Fibroblast of mammary gland (primary cell): Measurements from ENCODE around the gene MACF1.
A peak's percentile ranks its signal among the peaks of the same experiment; 100 is the strongest.

Experiments
- DNase-seq: peaks from one replicate; pipeline ENCODE4 v3.0.0-alpha.2; 2010; ENCODE audit warnings: low read depth
- H3K4me3 ChIP-seq: 2 replicates; pipeline ENCODE4 v1.5.1; 2011; ENCODE audit warnings: low read depth, mild to moderate bottlenecking, low read length, moderate library complexity; ENCODE audit not compliant: control insufficient read depth
- TF ChIP-seq, protein P1 (sequence below): conservative IDR thresholded peaks from 2 replicates; pipeline ENCODE4 v1.5.1; 2011; ENCODE audit warnings: low read depth, low read length, inconsistent platforms; ENCODE audit not compliant: control insufficient read depth, insufficient read depth

The MACF1 gene

DNA sequence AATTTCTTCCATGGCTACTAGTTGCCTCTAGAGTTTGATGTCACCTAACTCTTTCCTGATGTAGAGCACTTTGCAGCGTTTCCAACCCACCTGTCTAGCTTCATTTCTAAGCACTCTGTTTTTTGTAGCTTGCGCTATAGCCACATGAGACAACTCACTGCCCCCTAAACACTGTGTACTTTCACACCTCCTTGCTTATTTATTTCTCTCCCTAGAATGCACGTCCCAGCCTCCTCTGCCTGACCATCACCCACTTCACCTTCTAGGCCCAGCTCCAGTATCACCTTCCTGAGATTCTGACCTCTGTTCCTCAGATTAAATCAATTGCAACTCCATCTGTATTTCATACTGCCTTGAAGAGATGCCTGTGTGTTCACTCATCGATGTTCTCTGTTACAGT lies 32.5 kb downstream of the MACF1 start:
- no peak overlapping the region for H3K4me3 ChIP-seq
- no peak for DNase-seq
- TF ChIP-seq, protein P1, sequence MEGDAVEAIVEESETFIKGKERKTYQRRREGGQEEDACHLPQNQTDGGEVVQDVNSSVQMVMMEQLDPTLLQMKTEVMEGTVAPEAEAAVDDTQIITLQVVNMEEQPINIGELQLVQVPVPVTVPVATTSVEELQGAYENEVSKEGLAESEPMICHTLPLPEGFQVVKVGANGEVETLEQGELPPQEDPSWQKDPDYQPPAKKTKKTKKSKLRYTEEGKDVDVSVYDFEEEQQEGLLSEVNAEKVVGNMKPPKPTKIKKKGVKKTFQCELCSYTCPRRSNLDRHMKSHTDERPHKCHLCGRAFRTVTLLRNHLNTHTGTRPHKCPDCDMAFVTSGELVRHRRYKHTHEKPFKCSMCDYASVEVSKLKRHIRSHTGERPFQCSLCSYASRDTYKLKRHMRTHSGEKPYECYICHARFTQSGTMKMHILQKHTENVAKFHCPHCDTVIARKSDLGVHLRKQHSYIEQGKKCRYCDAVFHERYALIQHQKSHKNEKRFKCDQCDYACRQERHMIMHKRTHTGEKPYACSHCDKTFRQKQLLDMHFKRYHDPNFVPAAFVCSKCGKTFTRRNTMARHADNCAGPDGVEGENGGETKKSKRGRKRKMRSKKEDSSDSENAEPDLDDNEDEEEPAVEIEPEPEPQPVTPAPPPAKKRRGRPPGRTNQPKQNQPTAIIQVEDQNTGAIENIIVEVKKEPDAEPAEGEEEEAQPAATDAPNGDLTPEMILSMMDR = no peak

DNA sequence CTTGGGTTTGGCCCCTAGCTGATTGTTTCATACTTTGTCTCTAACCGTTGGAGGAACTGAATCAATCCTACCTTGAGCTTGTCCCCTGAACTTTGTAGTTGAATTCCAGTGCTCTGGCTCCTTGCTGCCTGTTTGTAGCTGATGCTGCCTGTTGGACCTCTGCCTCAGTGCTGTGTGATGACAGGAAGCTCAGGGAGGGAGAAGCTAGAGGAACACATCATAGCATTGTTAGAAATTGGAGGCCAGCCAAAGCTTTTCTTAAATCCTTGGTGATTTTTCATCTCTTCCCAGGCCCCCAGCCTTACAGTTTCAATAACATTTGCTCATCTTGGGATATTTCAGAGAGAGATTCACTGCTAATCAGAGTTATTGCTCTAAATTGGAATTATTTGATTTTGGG lies 34.0 kb downstream of the MACF1 start:
- peak; percentile 83 for DNase-seq
- H3K4me3 ChIP-seq = no peak overlapping the region
- TF ChIP-seq, protein P1 = no peak

DNA sequence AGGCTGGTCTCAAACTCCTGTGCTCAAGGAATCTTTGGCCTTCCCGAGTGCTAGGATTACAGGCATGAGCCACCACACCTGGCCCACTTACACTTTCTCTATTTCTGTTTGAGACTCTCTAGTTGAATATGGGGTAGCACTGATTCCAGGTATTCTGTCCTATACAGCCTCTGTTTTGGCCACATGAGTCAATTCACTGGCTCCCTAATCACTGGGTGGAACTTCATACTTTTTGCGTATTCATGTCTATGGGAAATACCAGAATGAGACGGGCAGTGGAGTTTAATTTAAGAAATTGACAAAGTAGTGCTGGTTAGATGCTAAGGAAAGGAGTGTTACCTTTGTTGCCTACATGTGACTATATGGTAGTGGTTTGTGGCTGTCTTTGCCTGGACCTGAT lies 35.5 kb downstream of the MACF1 start:
- TF ChIP-seq, protein P1 = no peak
- no peak overlapping the region for H3K4me3 ChIP-seq
- DNase-seq = no peak

DNA sequence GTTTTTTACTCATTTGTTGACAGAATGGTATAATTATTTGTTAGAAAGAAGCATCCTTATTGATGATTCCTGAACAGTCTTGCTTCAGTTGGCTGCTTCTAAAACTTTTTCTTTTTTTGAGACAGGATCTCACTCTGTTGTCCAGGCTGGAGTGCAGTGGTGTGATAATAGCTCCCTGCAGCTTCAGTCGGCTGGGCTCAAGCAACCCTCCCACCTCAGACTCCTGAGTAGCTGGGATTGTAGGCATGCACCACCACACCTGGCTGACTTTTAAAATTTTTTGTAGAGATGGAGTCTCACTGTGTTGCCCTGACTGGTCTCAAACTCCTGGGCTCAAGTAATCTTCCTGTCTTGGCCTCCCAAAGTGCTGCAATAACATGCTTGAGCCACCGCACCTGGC lies 38.8 kb downstream of the MACF1 start:
- TF ChIP-seq, protein P1 = no peak
- DNase-seq = no peak
- no peak overlapping the region for H3K4me3 ChIP-seq

DNA sequence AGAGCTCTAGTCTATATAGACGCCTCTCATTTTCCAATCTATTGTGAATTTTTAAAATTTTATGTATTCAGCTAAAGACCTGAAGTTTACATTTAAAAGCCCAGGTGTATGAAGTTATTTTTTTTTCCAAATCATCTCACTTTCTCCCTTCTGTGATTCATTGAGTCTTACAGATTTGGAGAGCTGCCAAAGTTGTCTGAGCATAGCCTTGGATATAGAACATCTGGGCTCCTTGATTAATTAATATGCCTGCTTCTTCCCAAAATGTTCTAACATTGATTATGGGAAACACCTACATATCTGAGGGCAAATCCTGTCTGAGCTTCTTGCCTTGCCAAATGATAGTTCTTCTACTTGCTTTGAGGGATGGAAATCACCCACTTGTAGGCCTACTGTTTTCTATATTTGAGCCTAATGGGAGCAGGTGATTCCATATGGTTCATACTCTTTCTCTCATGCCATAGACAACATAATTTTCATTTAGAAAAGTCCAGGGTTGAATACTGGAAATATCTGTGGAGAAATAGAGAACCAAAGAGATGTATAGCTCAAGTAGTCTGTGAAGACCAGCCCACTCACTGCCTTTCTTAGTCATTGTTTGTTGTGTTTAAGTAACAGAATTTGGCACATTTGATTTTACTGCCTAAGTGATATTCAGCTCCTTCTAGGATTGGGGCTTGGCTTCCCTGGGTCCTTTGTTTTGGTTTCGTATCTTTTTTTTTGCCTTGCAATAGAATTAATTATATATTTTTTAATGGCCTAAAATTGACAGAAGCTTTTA lies 46.2 kb downstream of the MACF1 start:
- DNase-seq = peak; percentile 72
- TF ChIP-seq, protein P1 = no peak
- no peak overlapping the region for H3K4me3 ChIP-seq

DNA sequence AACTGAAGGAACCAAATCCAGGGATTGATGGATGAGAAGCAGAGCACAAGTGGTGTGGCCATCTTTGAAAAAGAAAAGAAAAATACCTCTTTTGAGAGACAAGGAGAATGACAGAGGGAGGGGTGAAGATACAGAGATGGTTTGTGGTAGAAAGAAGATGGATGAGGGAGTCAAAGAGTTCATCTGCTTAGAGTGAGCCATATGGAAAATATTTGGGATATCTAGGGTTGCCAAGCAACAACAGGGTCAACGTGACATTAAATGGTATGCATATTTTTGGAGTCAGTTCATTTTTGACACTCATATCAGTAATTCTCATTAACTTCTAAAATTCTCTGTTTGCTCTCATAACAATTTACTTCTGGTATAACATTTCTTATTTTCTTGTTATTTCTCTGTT lies 50.7 kb downstream of the MACF1 start:
- TF ChIP-seq, protein P1 = no peak
- DNase-seq = no peak
- H3K4me3 ChIP-seq = no peak overlapping the region
